GM18507 (cell line): ENCODE results near the gene CLNS1A.
"Not testable (repeated sequence)": the region's sequence is repeated elsewhere in the genome, so short reads cannot be mapped to it uniquely, and the experiment has no call there.

Source experiments
- DNase-seq: peaks from one replicate; pipeline ENCODE4 v3.0.0; 2011; ENCODE audit warnings: low read depth; ENCODE audit not compliant: insufficient read length; ENCODE audit errors: extremely low spot score
- FAIRE-seq: peaks from 2 replicates; lab custom pipeline; 2011; peaks lifted over from hg19 to GRCh38; lab: Jason Lieb, UNC

The CLNS1A gene, protein sequence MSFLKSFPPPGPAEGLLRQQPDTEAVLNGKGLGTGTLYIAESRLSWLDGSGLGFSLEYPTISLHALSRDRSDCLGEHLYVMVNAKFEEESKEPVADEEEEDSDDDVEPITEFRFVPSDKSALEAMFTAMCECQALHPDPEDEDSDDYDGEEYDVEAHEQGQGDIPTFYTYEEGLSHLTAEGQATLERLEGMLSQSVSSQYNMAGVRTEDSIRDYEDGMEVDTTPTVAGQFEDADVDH

GRCh38 chr11:77637345-77638165 lies at the start of gene CLNS1A:
Gene CLNS1A (minus strand): TSS chr11:77637794. CDS start chr11:77637714, 80 bp downstream.
- FAIRE-seq = peak; percentile 91
- DNase-seq = peak; percentile 66

- FAIRE-seq (no peak), DNase-seq (no peak)
Measured at GRCh38 chr11:77687088-77687487, 49.5 kb upstream of the CLNS1A start.

DNA sequence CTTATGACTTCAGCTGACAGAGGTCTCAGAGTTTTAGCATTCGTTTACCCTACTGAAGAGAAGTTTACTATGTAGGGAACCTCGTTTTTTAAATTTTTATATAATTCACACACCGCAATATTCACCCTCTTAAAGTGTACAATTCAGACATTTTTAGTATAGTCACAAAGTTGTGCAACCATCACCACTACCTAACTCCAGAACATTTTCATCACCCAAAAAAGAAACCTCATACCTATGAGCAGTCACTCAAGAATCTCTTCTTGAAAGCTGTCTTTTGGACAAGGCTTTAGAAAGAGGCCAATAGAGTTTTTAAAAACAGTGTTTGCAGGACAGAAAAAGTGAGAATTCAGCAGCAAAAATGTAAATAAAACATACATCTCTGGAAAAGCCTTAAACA lies 39.5 kb upstream of the CLNS1A start:
- DNase-seq = no peak
- FAIRE-seq = no peak

GRCh38 chr11:77672264-77672663 lies 34.7 kb upstream of the CLNS1A start:
- FAIRE-seq = no peak

DNA sequence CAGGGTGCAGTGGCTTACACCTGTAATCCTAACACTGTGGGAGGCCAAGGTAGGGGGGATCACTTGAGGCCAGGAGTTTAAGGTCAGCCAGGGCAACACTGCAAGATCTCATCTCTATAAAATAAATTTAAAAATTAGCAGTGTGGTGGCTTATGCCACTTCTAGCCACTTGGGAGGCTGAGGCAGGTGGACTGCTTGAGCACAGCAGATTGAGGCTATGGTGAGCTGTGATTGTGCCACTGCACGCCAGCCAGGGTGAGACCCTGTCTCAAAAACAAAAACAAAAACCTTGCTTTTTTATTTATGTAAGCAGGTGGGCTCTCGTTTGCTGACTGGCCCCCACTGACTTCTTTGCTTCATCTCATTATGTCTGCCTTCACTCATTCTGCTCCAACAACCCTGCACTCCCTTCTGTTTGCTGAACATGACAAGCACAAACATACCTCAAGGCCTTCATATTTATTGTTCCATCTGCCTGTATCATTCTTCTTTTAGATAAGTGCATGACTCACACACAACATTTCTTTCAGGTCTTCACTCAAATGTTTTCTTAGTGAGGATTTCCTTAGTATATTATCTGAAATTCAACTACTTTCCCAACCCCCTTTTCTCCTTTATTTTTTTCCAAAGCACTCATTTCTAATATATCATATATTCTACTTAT lies 32.4 kb upstream of the CLNS1A start:
- DNase-seq (no peak), FAIRE-seq (no peak)

More at GRCh38 chr11:77672264-77672663, 34.7 kb upstream of the CLNS1A start:
- DNase-seq = no peak

DNA sequence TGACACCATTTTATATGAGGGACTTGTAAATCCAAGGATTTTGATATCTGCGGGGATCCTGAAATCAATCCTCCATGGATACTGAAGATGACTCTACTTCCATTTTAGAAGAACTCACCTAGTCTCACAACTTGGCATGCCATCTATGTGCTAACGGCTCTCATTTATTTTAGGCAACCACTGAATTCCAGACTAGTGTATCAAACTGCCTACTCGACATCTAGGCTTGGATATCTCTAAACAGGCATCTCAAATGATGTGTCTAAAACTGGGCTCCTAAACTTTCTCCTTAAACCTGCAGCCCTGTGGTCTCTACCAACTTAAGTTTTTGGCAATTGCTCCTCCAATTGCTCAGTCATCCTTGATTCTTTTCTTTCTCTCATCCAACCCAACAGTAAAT lies 31.2 kb upstream of the CLNS1A start:
- DNase-seq (no peak), FAIRE-seq (no peak)

GRCh38 chr11:77665240-77665965 lies 27.8 kb upstream of the CLNS1A start:
- FAIRE-seq (no peak), DNase-seq (no peak)

GRCh38 chr11:77661670-77662069 lies 24.1 kb upstream of the CLNS1A start:
- DNase-seq = no peak
- FAIRE-seq = no peak

- FAIRE-seq (peak; percentile 9), DNase-seq (no peak)
Measured at GRCh38 chr11:77660947-77661346, 23.4 kb upstream of the CLNS1A start.

GRCh38 chr11:77658213-77659013 lies 20.8 kb upstream of the CLNS1A start:
- DNase-seq (no peak), FAIRE-seq (no peak)

GRCh38 chr11:77656362-77656761 lies 18.8 kb upstream of the CLNS1A start:
- DNase-seq = no peak

DNA sequence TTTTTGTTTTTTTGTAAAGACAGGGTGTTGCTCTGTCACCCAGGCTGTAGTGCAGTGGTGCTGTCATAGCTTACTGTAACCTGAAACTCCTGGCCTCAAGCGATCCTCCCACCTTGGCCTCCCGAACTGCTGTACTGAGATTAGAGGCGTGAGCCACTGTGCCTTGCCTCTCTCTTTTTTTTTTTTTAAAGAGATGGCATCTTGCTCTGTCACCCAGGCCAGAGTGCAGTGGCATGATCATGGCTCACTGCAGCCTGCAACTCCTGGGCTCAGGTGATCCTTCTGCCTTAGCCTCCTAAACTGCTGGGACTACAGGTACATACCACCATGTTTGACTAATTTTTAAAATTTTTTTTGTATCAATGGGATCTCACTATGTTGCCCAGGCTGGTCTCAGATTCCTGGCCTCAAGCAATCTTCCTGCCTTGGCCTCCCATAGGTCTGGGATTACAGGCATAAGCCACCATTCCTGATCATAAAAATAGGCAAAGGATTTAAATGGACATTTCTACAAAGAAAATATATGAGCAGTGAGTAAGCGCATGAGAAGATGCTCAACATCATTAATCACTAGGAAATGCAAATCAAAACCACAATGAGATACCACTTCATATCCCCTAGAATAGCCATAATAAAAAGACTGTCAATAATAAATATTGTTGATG lies 17.3 kb upstream of the CLNS1A start:
- no peak for FAIRE-seq
- DNase-seq = no peak

More at GRCh38 chr11:77656362-77656761, 18.8 kb upstream of the CLNS1A start:
- FAIRE-seq = no peak

GRCh38 chr11:77650123-77650522 lies 12.5 kb upstream of the CLNS1A start:
- FAIRE-seq = no peak

DNA sequence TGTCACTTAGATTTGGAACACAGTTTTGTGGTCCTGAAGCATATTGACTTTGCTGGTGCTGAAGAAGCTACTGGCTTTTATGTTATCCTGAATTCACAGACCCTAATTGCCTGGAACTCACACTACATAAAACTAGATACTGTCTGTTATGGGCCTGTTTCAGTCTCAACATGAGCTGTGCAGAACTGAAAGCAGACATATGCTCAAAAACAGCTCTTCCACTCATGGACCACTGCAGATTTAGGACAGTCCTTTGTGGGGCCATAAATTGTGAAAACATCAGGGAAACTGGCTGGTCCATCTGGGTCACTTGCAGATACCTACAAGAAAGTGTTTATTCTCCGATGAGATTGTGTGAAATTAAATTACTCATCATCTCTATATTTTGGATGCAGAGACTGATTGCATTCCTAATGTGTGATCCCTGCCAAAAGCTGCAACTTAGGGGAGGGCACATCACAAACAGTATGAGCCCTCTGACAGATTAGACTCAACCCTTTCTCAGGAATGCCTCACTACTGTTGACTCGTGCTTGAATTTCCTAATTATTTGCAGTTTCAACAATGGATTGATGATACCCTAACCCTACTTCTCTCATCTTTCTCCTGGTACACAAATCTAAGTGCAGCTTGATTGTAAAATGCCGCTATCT lies 10.2 kb upstream of the CLNS1A start:
- DNase-seq (no peak), FAIRE-seq (no peak)

More at GRCh38 chr11:77650123-77650522, 12.5 kb upstream of the CLNS1A start:
- DNase-seq = no peak

DNA sequence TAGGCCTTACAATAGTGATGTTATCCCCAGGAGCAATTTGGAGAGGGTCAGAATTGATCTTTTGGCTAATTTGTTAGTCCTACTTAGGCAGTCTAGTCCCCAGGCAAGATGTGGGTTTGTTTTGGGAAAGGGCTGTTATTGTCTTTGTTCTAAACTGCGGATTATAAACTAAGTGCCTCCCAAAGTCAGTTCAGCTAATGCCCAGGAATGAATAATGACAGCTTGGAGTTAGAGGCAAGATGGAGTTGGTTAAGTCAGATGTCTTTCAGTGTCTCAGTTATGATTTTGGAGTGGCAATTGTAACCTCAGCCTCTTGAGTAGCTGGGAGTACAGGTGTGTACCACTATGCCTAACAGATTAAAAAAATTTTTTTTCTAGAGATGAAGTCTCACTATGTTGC lies 7.3 kb upstream of the CLNS1A start:
- FAIRE-seq (no peak), DNase-seq (no peak)

GRCh38 chr11:77642228-77642627 lies 4.6 kb upstream of the CLNS1A start:
- FAIRE-seq = no peak
- DNase-seq = no peak

DNA sequence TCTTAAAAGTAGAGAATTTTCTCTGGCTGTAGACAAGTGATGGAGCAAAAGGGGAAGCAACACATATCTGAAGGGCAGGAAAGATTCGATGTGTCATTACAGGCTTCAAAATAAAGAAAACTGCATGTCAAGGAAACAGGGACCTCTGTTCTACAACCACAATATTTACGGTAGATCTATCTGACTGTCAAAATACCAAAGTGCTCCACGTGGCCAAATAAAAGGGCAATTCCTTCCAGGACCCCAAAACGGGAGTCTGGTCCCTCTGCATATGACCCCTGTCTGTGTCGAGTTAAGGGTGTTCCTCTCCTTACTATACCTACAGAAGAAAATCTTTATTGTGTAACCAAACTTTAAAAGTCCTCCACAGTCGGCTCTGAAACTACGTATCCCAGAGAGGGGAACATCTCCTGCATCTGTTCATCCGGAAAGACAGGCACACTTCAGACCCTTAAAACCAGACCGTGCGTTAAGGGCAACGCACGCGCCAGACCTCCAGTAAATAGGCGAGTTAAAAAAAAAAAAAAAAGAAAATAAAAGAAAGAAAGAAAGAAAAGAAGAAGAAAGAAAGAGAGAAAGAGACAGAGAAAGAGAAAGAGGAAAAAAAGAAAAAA lies 756 bp downstream of the CLNS1A start:
- no peak for DNase-seq
- FAIRE-seq = no peak

DNA sequence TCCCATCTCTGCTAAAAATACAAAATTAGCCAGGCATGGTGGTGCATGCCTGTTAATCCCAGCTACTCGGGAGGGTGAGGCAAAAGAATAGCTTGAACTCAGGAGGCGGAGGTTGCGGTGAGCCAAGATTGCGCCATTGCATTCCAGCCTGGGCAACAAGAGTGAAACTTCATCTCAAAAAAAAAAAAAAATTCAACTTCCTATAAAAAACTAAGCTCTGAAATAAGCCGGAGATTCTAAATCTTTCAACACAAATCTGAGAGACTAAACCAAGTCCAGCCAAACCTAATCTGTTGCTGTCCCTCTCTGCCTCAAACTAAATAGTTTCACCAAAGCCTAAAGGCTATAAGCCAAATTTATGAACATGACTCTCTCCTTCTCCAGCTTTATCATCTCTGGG lies 3.7 kb downstream of the CLNS1A start:
- not testable (repeated sequence) for FAIRE-seq, DNase-seq
